Measurements from ENCODE around the gene RMC1. TPM values are rescaled to one million over a fixed set of nuclear protein-coding genes. Genes with fewer than 3 reads are reported as not detected.
"Not testable (repeated sequence)": the region's sequence is repeated elsewhere in the genome, so short reads cannot be mapped to it uniquely, and the experiment has no call there.

RMC1 gene
- total RNA-seq, 4 donors from 2014 or later, result 17.3 to 32.4 (median 18.3) TPM

DNA sequence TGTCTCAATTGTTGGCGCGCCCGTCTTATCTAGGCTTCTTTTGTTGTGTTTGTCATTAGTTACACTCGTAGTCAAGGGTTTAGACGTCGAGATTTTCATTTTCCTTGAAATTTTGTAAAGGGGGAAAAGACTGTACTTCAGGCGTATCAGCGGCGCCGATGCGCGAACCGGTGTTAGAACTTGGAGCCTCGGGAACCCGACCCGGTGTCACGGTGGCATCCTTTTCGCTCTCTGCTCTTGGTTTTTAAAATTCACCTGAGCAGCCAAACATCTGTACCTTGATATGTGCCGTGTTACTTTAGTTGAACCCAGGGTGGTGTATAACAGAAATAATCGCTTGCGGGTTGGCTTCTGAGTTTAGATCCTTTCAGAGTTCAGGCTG, 643 bp downstream of the RMC1 start:
- peak overlapping the region; percentile 81 to 97 (median 90) for H3K27ac ChIP-seq
- TF ChIP-seq EP300 (IDR thresholded peaks at IDR 0.05), result no peak
- TF ChIP-seq POLR2A (IDR thresholded peaks at IDR 0.05), result no peak
- TF ChIP-seq, protein P1, sequence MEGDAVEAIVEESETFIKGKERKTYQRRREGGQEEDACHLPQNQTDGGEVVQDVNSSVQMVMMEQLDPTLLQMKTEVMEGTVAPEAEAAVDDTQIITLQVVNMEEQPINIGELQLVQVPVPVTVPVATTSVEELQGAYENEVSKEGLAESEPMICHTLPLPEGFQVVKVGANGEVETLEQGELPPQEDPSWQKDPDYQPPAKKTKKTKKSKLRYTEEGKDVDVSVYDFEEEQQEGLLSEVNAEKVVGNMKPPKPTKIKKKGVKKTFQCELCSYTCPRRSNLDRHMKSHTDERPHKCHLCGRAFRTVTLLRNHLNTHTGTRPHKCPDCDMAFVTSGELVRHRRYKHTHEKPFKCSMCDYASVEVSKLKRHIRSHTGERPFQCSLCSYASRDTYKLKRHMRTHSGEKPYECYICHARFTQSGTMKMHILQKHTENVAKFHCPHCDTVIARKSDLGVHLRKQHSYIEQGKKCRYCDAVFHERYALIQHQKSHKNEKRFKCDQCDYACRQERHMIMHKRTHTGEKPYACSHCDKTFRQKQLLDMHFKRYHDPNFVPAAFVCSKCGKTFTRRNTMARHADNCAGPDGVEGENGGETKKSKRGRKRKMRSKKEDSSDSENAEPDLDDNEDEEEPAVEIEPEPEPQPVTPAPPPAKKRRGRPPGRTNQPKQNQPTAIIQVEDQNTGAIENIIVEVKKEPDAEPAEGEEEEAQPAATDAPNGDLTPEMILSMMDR (IDR thresholded peaks at IDR 0.05), result no peak
- WGBS, 2 donors, result 3 to 4% methylated on average over 21 of the region's 21 CpGs
- H3K9me3 ChIP-seq, result no peaks in the 10 kb centered on the region
- H3K4me3 ChIP-seq, result peak overlapping the region; percentile 57 to 95 (median 82)
- DNase-seq (ENCODE audit: low spot score in 2 of 2), result no peak
- no peaks in the 10 kb centered on the region for H3K27me3 ChIP-seq
- peaks cover 0 to 39% (median 21%) of the 10 kb centered on the region in 4 donors for H3K4me1 ChIP-seq
- peaks cover 0 to 11% (median 5%) of the 10 kb centered on the region in 3 donors for H3K36me3 ChIP-seq

DNA sequence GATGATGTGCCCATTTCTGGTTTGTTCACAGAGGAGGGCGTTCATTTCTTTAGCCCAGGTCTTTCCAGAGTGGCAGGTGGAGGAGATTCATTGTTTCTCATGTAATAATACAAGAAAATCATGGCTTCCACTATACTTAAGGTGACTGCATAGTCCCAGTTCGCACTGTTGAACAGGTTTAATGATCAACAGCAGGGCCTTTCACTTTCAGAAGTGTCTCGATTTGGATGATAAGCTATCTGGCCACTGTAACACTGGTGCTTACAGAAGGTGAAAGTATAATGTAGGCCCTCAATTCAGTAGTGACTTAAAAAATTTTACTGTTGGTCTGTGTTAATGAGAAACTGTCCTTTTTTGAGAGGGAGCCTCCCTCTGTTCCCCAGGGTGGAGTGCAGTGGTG, 1.4 kb downstream of the RMC1 start:
- Histone ChIP-seq H3K4me1 (peaks cover 0 to 35% (median 21%) of the 10 kb centered on the region in 4 donors), H3K27me3 (no peaks in the 10 kb centered on the region), H3K9me3 (no peaks in the 10 kb centered on the region), H3K36me3 (peaks cover 0 to 18% (median 11%) of the 10 kb centered on the region in 3 donors), H3K27ac (peak overlapping the region in 3 of 4 donors; percentile 7 to 97 (median 8)), H3K4me3 (peak overlapping the region; percentile 57 to 95 (median 82))
- 90 to 91% methylated on average over 3 of the region's 3 CpGs for WGBS, 2 donors
- TF ChIP-seq, protein P1 (IDR thresholded peaks at IDR 0.05), result no peak
- TF ChIP-seq EP300 (IDR thresholded peaks at IDR 0.05) (no peak), POLR2A (IDR thresholded peaks at IDR 0.05) (no peak)
- no peak for DNase-seq (ENCODE audit: low spot score in 2 of 2)

DNA sequence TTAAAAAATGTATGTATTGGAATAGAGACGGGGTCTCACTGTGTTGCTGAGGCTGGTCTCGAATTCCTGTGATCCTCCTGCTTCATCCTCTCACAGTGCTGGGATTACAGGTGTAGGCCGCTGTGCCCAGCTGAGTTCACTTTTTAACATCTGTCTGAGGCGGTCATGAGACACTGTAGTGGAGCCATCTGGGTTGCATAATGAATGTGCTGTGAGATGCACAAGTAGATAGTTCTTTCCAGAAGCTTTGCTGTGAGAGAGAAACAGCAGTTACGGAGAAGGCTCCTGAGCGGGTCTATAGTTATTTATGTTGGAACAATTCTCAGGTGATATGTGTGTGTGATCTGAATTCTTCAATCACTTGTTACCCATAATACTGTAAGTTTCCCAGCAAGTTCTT, 3.1 kb downstream of the RMC1 start:
- TF ChIP-seq EP300 (IDR thresholded peaks at IDR 0.05) (no peak), POLR2A (IDR thresholded peaks at IDR 0.05) (no peak)
- TF ChIP-seq, protein P1 (IDR thresholded peaks at IDR 0.05), result no peak
- WGBS, 2 donors, result 88 to 94% methylated on average over 6 of the region's 6 CpGs
- Histone ChIP-seq H3K27me3 (no peaks in the 10 kb centered on the region), H3K4me3 (no peak overlapping the region), H3K9me3 (no peaks in the 10 kb centered on the region), H3K27ac (no peak overlapping the region), H3K36me3 (peaks cover 0 to 35% (median 18%) of the 10 kb centered on the region in 3 donors), H3K4me1 (peaks cover 0 to 35% (median 21%) of the 10 kb centered on the region in 4 donors)
- no peak for DNase-seq (ENCODE audit: low spot score in 2 of 2)

DNA sequence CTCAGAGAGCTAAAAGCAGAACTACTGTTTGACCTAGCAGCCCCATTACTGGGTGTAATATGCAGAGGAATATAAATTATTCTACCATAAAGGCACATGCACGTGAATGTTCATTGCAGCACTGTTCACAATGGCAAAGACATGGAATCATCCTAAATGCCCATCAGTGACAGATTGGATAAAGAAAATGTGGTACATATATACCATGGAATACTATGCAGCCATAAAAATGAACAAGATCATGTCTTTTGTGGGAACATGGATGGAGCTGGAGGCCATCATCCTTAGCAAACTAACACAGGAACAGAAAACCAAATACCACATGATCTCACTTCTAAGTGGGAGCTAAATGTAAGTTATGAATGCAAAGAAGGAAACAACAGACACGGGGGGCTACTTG, 7.6 kb downstream of the RMC1 start:
- 98% methylated on average over 2 of the region's 2 CpGs for WGBS, 2 donors

DNA sequence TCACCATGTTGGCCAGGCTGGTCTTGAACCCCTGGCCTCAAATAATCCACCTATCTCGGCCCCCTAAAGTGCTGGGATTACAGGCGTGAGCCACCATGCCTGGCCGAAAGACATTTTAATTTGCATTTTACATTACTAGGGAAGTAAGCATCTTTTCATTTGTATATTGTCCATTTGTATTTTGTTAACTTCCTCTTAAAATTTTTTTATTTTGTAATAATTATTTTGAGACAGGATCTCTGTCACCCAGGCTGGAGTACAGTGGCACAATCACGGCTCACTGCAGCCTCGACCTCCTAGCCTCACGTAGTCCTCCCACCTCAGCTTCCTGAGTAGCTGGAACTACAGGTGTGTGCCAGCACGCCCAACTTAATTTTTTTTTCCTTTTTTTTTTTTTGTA, 8.9 kb downstream of the RMC1 start:
- not testable (repeated sequence) for H3K9me3 ChIP-seq; H3K4me3 ChIP-seq; H3K27me3 ChIP-seq; DNase-seq (ENCODE audit: low spot score in 2 of 2)
- 80 to 82% methylated on average over 7 of the region's 7 CpGs for WGBS, 2 donors
- Histone ChIP-seq H3K36me3 (peaks cover 0 to 75% (median 18%) of the 10 kb centered on the region in 3 donors), H3K27ac (peak overlapping the region in 1 of 4 donors; percentile 2), H3K4me1 (peaks cover 0 to 15% (median 0%) of the 10 kb centered on the region in 4 donors)

More for the DNA sequence above, 7.6 kb downstream of the RMC1 start:
- H3K27ac ChIP-seq; H3K9me3 ChIP-seq; DNase-seq (ENCODE audit: low spot score in 2 of 2); H3K4me3 ChIP-seq; H3K27me3 ChIP-seq: not testable (repeated sequence)
- H3K36me3 ChIP-seq, result peaks cover 0 to 64% (median 18%) of the 10 kb centered on the region in 3 donors
- H3K4me1 ChIP-seq, result peaks cover 0 to 15% (median 0%) of the 10 kb centered on the region in 4 donors

DNA sequence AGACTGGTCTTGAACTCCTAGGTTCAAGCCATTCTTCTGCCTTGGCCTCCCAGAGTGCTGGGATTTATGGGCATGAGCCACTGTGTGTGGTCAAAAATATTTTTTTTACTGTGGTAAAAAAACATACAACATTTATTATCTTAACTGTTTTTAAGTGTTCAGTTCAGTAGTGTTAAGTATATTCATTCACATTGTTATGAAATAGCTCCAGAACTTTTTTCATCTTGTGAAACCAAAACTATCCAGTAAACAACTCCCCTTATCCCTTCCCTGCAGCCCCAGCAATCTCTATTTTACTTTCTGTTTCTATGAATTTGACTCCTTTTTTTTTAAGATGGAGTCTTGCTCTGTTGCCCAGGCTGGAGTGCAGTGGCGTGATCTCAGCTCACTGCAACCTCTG, 9.3 kb downstream of the RMC1 start:
- no peak for DNase-seq (ENCODE audit: low spot score in 2 of 2)
- Histone ChIP-seq H3K4me3 (no peak overlapping the region), H3K4me1 (peaks cover 0 to 15% (median 0%) of the 10 kb centered on the region in 4 donors), H3K9me3 (no peaks in the 10 kb centered on the region), H3K27ac (peak overlapping the region in 1 of 4 donors; percentile 2), H3K27me3 (no peaks in the 10 kb centered on the region), H3K36me3 (peaks cover 0 to 79% (median 19%) of the 10 kb centered on the region in 3 donors)
- TF ChIP-seq EP300 (IDR thresholded peaks at IDR 0.05) (no peak), POLR2A (IDR thresholded peaks at IDR 0.05) (no peak)
- TF ChIP-seq, protein P1 (IDR thresholded peaks at IDR 0.05), result no peak
- WGBS, 2 donors, result 81 to 88% methylated on average over 1 of the region's 1 CpG
